ENCODE data around the gene PIGN. TPM values are rescaled to one million over a fixed set of nuclear protein-coding genes. Genes with fewer than 3 reads are reported as not detected.

PIGN gene
- total and polyA plus RNA-seq, 2 donors (not counting 1 experiment from before 2014, with no cell fraction given) = 2.7 to 37.3 TPM

DNA sequence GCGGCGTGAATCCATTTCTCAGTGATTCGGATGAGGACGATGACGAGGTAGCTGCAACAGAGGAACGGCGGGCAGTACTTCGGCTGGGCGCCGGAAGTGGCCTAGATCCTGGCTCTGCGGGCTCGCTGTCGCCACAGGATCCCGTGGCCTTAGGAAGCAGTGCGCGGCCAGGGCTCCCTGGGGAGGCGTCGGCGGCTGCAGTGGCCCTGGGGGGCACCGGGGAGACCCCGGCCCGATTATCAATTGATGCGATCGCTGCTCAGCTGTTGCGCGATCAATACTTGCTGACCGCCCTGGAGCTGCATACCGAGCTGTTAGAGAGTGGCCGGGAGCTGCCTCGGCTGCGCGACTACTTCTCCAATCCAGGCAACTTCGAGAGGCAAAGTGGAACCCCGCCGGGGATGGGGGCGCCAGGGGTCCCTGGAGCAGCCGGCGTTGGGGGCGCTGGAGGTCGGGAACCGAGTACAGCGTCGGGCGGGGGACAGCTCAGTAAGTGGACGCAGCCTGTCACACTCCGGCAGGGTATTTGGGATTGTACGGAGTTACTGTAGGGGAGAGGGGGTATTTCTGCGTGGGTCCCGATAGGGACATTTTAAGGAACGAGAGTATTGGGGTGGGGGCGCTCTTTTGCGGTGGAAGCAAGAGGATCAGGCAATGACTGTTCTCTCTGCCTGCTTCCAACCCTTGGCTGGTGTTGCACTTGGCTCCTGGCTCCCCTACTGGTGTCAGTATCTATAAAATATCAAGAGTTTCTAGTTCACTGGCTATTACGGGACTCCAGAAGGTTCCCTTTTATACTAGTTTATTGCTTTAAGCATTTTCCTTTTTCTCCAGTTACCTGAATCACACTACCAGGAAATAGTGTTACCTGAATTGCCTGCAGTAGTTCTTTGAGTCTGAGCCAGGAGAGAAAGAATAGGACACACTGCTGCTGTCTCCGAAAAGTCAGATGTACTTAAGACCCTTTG is 971 bp upstream of the PIGN start:
- Histone ChIP-seq H3K79me2 (ENCODE audit: control insufficient read depth, insufficient read depth, low read length) (peaks cover 93% of the 10 kb centered on the region), H3K27ac (ENCODE audit: low read length in 2 of 2) (peak overlapping the region; percentile 71 to 73), H3K9ac (ENCODE audit: low read length) (peak overlapping the region; percentile 92), H3K36me3 (replicated peaks in 1 of 2; ENCODE audit: control extremely low read depth in 1 of 2, control insufficient read depth in 1 of 2, extremely low read depth in 1 of 2, insufficient read depth in 2 of 2, low read length in 1 of 2) (no peaks in the 10 kb centered on the region), H3K4me3 (ENCODE audit: control extremely low read depth in 1 of 5, extremely low read depth in 1 of 5, insufficient read depth in 1 of 5, low read depth in 2 of 5, low read length in 4 of 5) (peak overlapping the region; percentile 58 to 100 (median 97)), H3K4me1 (ENCODE audit: control insufficient read depth in 2 of 2, insufficient read depth in 2 of 2, low read length in 2 of 2) (peaks cover 30 to 37% of the 10 kb centered on the region in 2 donors), H4K20me1 (ENCODE audit: control insufficient read depth, insufficient read depth, low read length, poor library complexity, severe bottlenecking) (peaks cover 50% of the 10 kb centered on the region), H3K9me3 (ENCODE audit: control extremely low read depth in 1 of 3, control insufficient read depth in 2 of 3, insufficient read depth in 1 of 3, low read length in 2 of 3) (no peaks in the 10 kb centered on the region), H3K4me2 (replicated peaks; ENCODE audit: low read depth, low read length, poor library complexity, severe bottlenecking) (peak overlapping the region; percentile 93), H3K27me3 (replicated peaks in 1 of 4; ENCODE audit: control extremely low read depth in 1 of 4, control insufficient read depth in 3 of 4, insufficient read depth in 4 of 4, low read length in 3 of 4) (no peaks in the 10 kb centered on the region), H2AFZ (ENCODE audit: insufficient read depth, low read depth, low read length, poor library complexity, severe bottlenecking) (peak overlapping the region; percentile 100)
- 1% methylated on average over 51 of the region's 54 CpGs for WGBS (ENCODE audit: insufficient coverage)
- Mint-ChIP-seq H3K4me1 (peaks cover 70% of the 10 kb centered on the region), H3K27me3 (no peaks in the 10 kb centered on the region), H3K9me3 (ENCODE audit: insufficient read depth) (peaks cover 3% of the 10 kb centered on the region), H3K27ac (peak overlapping the region; percentile 96), H3K4me3 (peak overlapping the region; percentile 98)
- TF ChIP-seq EZH2 (IDR thresholded peaks at IDR 0.05; ENCODE audit: borderline replicate concordance, insufficient read depth, low read depth, low read length, poor library complexity, severe bottlenecking) = no peak
- TF ChIP-seq, protein P1, sequence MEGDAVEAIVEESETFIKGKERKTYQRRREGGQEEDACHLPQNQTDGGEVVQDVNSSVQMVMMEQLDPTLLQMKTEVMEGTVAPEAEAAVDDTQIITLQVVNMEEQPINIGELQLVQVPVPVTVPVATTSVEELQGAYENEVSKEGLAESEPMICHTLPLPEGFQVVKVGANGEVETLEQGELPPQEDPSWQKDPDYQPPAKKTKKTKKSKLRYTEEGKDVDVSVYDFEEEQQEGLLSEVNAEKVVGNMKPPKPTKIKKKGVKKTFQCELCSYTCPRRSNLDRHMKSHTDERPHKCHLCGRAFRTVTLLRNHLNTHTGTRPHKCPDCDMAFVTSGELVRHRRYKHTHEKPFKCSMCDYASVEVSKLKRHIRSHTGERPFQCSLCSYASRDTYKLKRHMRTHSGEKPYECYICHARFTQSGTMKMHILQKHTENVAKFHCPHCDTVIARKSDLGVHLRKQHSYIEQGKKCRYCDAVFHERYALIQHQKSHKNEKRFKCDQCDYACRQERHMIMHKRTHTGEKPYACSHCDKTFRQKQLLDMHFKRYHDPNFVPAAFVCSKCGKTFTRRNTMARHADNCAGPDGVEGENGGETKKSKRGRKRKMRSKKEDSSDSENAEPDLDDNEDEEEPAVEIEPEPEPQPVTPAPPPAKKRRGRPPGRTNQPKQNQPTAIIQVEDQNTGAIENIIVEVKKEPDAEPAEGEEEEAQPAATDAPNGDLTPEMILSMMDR (IDR thresholded peaks at IDR 0.05) = no peak
- ChIA-PET CTCF (interaction anchor here (1.0 to 9.3 kb wide), 5 partner anchors 12 to 527 kb away, joined by 3 to 145 read pairs (median 3); partner anchors contain the start of gene PHLPP1), POLR2A (interaction anchor here (0.9 to 1.3 kb wide), 2 partner anchors 63 to 1234 kb away, joined by 3 read pairs; partner anchors contain the start of gene VPS4B)
- DNase-seq (peak; percentile 45), ATAC-seq (ENCODE audit: low read depth) (no peak)
- intact Hi-C loops (cut with micrococcal nuclease) = loop anchor here (2.0 to 10.0 kb wide), 8 partner anchors 137 to 1785 kb away; partner anchors contain the start of genes KDSR and TNFRSF11A

All from B cell (primary cell).